OCI-LY1 (cell line): Measurements from ENCODE around the gene KRT73.

Experiments used
- EZH2 ChIP-seq: fragments of 200-600 bp; sonication (generic), shearing (Covaris generic); IDR thresholded peaks from 2 replicates; pipeline ENCODE4 v1.8.0; 2017; ENCODE audit warnings: borderline replicate concordance, mixed run types, mild to moderate bottlenecking, antibody characterized with exemption, low read length, moderate library complexity, mixed read lengths
- TF ChIP-seq, protein P1 (sequence below): fragments of 200-600 bp; sonication (generic), shearing (Covaris generic); IDR thresholded peaks from 2 replicates; pipeline ENCODE4 v1.5.1; 2017; ENCODE audit warnings: mild to moderate bottlenecking, antibody characterized with exemption, low read length, moderate library complexity, mixed read lengths

DNA sequence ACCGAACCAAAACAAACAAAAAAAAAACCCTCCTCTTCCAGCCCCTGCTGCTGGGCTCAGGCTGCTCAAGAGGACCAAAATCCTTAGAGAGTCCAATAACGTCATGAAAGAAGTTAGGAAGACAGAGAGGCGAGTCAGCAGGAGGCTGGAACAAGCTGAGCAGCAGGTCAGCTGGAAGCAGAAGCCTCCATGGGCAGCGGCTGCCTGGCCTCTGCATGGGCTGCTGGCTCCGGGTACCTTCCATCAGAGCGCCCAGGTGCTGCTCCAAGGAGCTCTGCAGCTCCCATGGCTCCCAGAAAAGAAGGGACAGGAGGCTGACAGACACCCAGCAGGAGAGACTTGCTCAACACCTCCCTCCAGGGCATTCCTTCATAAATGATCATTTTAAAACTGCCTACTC, 36.9 kb upstream of the KRT73 start:
- TF ChIP-seq, protein P1, sequence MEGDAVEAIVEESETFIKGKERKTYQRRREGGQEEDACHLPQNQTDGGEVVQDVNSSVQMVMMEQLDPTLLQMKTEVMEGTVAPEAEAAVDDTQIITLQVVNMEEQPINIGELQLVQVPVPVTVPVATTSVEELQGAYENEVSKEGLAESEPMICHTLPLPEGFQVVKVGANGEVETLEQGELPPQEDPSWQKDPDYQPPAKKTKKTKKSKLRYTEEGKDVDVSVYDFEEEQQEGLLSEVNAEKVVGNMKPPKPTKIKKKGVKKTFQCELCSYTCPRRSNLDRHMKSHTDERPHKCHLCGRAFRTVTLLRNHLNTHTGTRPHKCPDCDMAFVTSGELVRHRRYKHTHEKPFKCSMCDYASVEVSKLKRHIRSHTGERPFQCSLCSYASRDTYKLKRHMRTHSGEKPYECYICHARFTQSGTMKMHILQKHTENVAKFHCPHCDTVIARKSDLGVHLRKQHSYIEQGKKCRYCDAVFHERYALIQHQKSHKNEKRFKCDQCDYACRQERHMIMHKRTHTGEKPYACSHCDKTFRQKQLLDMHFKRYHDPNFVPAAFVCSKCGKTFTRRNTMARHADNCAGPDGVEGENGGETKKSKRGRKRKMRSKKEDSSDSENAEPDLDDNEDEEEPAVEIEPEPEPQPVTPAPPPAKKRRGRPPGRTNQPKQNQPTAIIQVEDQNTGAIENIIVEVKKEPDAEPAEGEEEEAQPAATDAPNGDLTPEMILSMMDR: no peak
- no peak for TF ChIP-seq EZH2
